HEK293 (cell line): Measurements from ENCODE around the gene SRRD.

Source experiments
- CTCF ChIA-PET: fragments of 350-600 bp; formaldehyde crosslinking; extraction: SDS; loops from one replicate; lab custom pipeline; 2021; ENCODE audit warnings: antibody characterized with exemption; lab: Yijun Ruan, JAX
- POLR2A ChIA-PET: fragments of 300-600 bp; formaldehyde crosslinking; extraction: SDS; loops from one replicate; lab custom pipeline; 2020; ENCODE audit warnings: antibody characterized with exemption, inconsistent platforms; lab: Yijun Ruan, JAX
- H3K27ac ChIP-seq: fragments of 200-500 bp; sonication (Bioruptor generic); 2 replicates; pipeline ENCODE4 v1.5.1; 2014; ENCODE audit warnings: low read depth, low read length, control low read depth, inconsistent platforms; ENCODE audit errors: extremely low read depth
- H3K36me3 ChIP-seq, 2 experiments: fragments of 200-500 bp in 1 of 2; sonication (Bioruptor generic) in 1 of 2; 1 replicate in 1 of 2; 2 replicates in 1 of 2; pipeline ENCODE4 v1.5.1; 2014 to 2017; ENCODE audit warnings: inconsistent platforms in 2 of 2, low read length in 2 of 2; ENCODE audit not compliant: control insufficient read depth in 2 of 2, insufficient read depth in 1 of 2
- H3K4me1 ChIP-seq: fragments of 200-500 bp; sonication (Bioruptor generic); 2 replicates; pipeline ENCODE4 v1.5.1; 2014; ENCODE audit warnings: mild to moderate bottlenecking, low read length, inconsistent platforms; ENCODE audit not compliant: control insufficient read depth, insufficient read depth
- H3K4me3 ChIP-seq: 2 replicates; pipeline ENCODE4 v1.5.1; 2011; ENCODE audit warnings: low read depth, mild to moderate bottlenecking, control low read depth, low read length, moderate library complexity
- H3K9me3 ChIP-seq: fragments of 200-500 bp; sonication (Bioruptor generic); 2 replicates; pipeline ENCODE4 v1.5.1; 2014; ENCODE audit warnings: low read depth, low read length, inconsistent platforms; ENCODE audit not compliant: control insufficient read depth, insufficient read depth
- ATF2 ChIP-seq: fragments of 450-650 bp; formaldehyde crosslinking; IDR thresholded peaks from 2 replicates; pipeline ENCODE4 v1.5.1; 2016; ENCODE audit warnings: missing biosample characterization, missing genetic modification characterization, low read depth
- INSM2 ChIP-seq: fragments of 450-650 bp; formaldehyde crosslinking; IDR thresholded peaks from 2 replicates; pipeline ENCODE4 v1.5.1; 2016; ENCODE audit warnings: missing biosample characterization, missing genetic modification characterization
- SP3 ChIP-seq: fragments of 450-650 bp; formaldehyde crosslinking; IDR thresholded peaks from 2 replicates; pipeline ENCODE4 v1.5.1; 2016; ENCODE audit warnings: missing biosample characterization, missing genetic modification characterization
- ZFP69B ChIP-seq: fragments of 450-650 bp; formaldehyde crosslinking; IDR thresholded peaks from 2 replicates; pipeline ENCODE4 v1.5.1; 2016; ENCODE audit warnings: missing biosample characterization, missing genetic modification characterization
- ZNF121 ChIP-seq: fragments of 450-650 bp; formaldehyde crosslinking; IDR thresholded peaks from 2 replicates; pipeline ENCODE4 v1.5.1; 2016; ENCODE audit warnings: missing biosample characterization, missing genetic modification characterization
- ZNF335 ChIP-seq: fragments of 450-650 bp; formaldehyde crosslinking; conservative IDR thresholded peaks from 2 replicates; pipeline ENCODE4 v1.5.1; 2016; ENCODE audit warnings: missing biosample characterization, missing genetic modification characterization
- ZNF600 ChIP-seq: fragments of 450-650 bp; formaldehyde crosslinking; IDR thresholded peaks from 2 replicates; pipeline ENCODE4 v1.5.1; 2016; ENCODE audit warnings: missing biosample characterization, missing genetic modification characterization
- ZNF629 ChIP-seq: fragments of 450-650 bp; formaldehyde crosslinking; IDR thresholded peaks from 2 replicates; pipeline ENCODE4 v1.5.1; 2017; ENCODE audit warnings: missing biosample characterization, missing genetic modification characterization
- ZNF692 ChIP-seq: fragments of 450-650 bp; formaldehyde crosslinking; IDR thresholded peaks from 2 replicates; pipeline ENCODE4 v1.5.1; 2016; ENCODE audit warnings: missing biosample characterization, missing genetic modification characterization
- ZNF768 ChIP-seq: fragments of 450-650 bp; formaldehyde crosslinking; IDR thresholded peaks from 2 replicates; pipeline ENCODE4 v1.5.1; 2018; ENCODE audit warnings: missing biosample characterization, mild to moderate bottlenecking, missing genetic modification characterization
- ZXDB ChIP-seq: fragments of 450-650 bp; formaldehyde crosslinking; IDR thresholded peaks from 2 replicates; pipeline ENCODE4 v1.5.1; 2016; ENCODE audit warnings: missing biosample characterization, missing genetic modification characterization
- TF ChIP-seq, protein P1 (sequence below): fragments of 450-650 bp; formaldehyde crosslinking; IDR thresholded peaks from 2 replicates; pipeline ENCODE4 v1.5.1; 2016; ENCODE audit warnings: missing biosample characterization, missing genetic modification characterization

SRRD gene

GRCh38 chr22:26479792-26480610 lies 3.7 kb upstream of the SRRD start:
- TF ChIP-seq INSM2 (tag by site-specific recombination) (no peak), ATF2 (tag by site-specific recombination) (peak; percentile 91), ZNF692 (tag by site-specific recombination) (peak; percentile 74), ZNF629 (tag by site-specific recombination) (peak; percentile 60), ZNF121 (tag by site-specific recombination) (no peak), ZNF600 (tag by site-specific recombination) (peak; percentile 80), ZFP69B (tag by site-specific recombination) (peak; percentile 54; the same call in 1 of the 2 replicates)
- TF ChIP-seq, protein P1, sequence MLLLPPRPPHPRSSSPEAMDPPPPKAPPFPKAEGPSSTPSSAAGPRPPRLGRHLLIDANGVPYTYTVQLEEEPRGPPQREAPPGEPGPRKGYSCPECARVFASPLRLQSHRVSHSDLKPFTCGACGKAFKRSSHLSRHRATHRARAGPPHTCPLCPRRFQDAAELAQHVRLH (tag by site-specific recombination) = no peak
- no peak overlapping the region for H3K27ac ChIP-seq
- peaks cover 4% of the 10 kb centered on the region; the same call in 1 of the 2 replicates for H3K4me1 ChIP-seq
- POLR2A ChIA-PET = no interaction called here
- H3K4me3 ChIP-seq = no peak overlapping the region
- no peaks in the 10 kb centered on the region for H3K9me3 ChIP-seq
- CTCF ChIA-PET = interaction anchor here (1.5 to 8.1 kb wide), 3 partner anchors 19 to 114 kb away, joined by 4 to 47 read pairs (median 7); no protein-coding TSS in a partner anchor
- H3K36me3 ChIP-seq = peaks cover 26 to 51% of the 10 kb centered on the region in 2 experiments

DNA sequence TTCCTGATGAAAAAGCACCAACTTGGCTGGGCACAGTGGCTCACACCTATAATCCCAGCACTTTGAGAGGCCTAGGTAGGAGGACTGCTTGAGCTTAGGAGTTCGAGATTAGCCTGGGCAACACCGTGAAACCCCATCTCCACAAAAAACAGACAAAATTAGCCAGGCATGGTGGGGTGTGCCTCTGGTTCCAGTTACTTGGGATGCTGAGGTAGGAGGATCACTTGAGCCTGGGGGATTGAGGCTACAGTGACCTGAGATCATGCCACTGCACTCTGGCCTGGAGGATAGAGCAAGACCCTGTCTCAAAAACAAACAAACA lies 3.1 kb upstream of the SRRD start:
- ChIA-PET POLR2A (no interaction called here), CTCF (interaction anchor here (1.5 to 8.1 kb wide), 3 partner anchors 20 to 113 kb away, joined by 4 to 47 read pairs (median 12); no protein-coding TSS in a partner anchor)
- no peak overlapping the region for H3K27ac ChIP-seq
- H3K36me3 ChIP-seq = peaks cover 22 to 51% of the 10 kb centered on the region in 2 experiments
- TF ChIP-seq ZNF768 (tag by site-specific recombination) (no peak), ZNF335 (tag by site-specific recombination) (peak; percentile 67), SP3 (no peak)
- no peak overlapping the region for H3K4me3 ChIP-seq
- H3K4me1 ChIP-seq = peaks cover 4% of the 10 kb centered on the region; the same call in 1 of the 2 replicates
- no peaks in the 10 kb centered on the region for H3K9me3 ChIP-seq

GRCh38 chr22:26481112-26481693 lies 2.5 kb upstream of the SRRD start:
- peaks cover 4% of the 10 kb centered on the region; the same call in 1 of the 2 replicates for H3K4me1 ChIP-seq
- H3K36me3 ChIP-seq = peaks cover 15 to 52% of the 10 kb centered on the region in 2 experiments
- H3K9me3 ChIP-seq = no peaks in the 10 kb centered on the region
- no peak overlapping the region for H3K27ac ChIP-seq
- POLR2A ChIA-PET = interaction anchor here (3.7 kb wide), 1 partner anchor 11 kb away, joined by 27 read pairs; no protein-coding TSS in a partner anchor
- TF ChIP-seq ZNF600 (tag by site-specific recombination) = no peak
- no peak for TF ChIP-seq ZXDB (tag by site-specific recombination)
- no peak overlapping the region for H3K4me3 ChIP-seq
- CTCF ChIA-PET = interaction anchor here (0.8 to 8.1 kb wide), 5 partner anchors 20 to 120 kb away, joined by 3 to 47 read pairs (median 4); no protein-coding TSS in a partner anchor
